ENCODE measurements around the gene PTRH1.

PTRH1 gene

GRCh38 chr9:127693143-127693542, 22.3 kb downstream of the PTRH1 start:
- no peak for DNase-seq

DNA sequence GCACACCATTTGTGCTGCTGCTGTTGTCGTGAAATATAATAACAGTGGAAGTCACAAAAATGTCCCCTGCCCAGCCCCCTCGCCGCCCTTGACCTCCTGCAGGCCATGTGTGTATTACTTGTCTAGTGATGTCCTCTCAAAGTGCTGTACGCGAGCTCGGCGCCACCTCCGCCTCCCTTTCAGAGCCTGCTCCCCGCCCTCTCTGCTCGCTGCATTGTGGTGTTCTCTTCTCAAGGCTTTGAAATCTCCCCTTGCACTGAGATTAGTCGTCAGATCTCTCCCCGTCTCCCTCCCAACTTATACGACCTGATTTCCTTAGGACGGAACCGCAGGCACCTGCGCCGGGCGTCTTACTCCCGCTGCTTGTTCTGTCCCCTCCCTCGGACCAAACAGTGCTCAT, 23.4 kb downstream of the PTRH1 start:
- no peak for DNase-seq

GRCh38 chr9:127690735-127691134, 24.7 kb downstream of the PTRH1 start:
- DNase-seq, result no peak

- DNase-seq, result no peak
These were observed 26.0 kb downstream of the PTRH1 start for GRCh38 chr9:127689329-127690000.

GRCh38 chr9:127686461-127687393, 28.7 kb downstream of the PTRH1 start:
- DNase-seq, result no peak

GRCh38 chr9:127684576-127684975, 30.9 kb downstream of the PTRH1 start:
- no peak for DNase-seq

DNA sequence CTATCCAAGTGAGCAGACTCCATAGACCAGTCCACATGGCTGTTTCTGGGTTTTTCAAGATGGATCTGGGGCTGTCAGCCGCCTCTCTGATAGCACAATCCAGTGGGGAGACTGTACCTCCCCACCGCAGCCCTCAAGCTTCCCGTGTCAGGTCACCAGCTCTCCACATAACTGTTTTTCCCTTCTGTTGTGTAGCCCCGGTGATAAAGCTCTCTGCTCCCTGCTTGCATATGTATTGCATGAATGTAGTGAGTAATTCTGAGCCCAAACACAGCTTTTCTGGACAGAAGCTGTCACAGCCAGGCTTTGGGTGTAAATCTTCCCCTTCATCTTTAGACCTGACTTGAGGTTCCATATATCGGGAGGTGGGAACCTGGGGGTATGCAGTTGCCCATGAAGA, 31.7 kb downstream of the PTRH1 start:
- DNase-seq, result no peak

DNA sequence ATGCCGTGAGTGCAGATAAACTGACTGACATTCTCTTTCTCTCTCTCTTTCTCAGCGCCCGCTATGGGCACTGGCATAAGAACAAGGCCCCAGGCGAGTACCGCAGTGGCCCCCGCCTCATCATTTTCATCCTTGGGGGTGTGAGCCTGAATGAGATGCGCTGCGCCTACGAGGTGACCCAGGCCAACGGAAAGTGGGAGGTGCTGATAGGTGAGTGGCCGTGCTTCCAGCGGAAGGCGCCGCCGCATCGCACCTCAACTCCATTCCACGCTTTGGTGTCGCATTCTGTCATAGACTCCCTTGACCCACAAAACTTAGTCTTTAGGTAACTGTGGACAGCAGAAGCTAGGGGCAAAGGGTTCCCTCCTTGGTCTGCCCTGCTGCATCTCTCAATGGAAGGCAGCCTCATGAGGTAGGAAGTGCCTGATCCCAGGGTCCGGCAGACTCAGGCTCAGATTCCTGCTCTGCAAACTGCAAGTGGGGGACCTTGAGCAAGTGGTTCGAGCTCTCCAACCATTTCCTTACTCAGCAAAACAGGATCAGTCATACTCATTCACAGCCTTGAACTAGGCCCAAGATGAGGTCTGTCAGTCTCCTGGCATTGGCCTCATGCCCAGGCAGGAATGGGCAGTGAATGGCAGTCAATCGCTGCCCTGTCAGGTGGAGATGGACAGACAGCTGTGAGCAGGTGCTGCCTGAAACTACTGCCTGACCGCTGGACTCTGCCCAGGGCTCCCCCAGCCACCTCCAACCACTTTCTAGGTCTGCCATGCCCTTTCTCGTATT, 32.9 kb downstream of the PTRH1 start:
- DNase-seq, result no peak

DNA sequence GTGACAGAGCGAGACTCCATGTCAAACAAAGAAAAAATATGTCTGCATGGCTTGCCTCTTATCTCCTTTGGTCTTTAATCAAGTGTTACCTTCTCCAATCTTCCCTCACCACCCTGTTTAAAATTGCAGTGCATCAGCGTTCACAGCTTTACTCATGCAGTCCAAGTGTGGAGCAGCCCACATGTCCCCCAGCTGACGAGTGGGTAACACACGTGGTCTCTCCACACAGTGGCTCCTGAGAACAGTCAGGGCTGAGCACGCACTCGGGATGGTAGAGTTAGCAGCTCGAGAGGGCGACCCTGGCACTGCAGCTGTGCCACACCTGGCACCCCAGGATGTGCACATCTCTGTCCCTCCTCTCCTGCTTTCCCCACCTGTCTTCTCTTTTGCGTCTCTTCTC, 34.6 kb downstream of the PTRH1 start:
- no peak for DNase-seq

DNA sequence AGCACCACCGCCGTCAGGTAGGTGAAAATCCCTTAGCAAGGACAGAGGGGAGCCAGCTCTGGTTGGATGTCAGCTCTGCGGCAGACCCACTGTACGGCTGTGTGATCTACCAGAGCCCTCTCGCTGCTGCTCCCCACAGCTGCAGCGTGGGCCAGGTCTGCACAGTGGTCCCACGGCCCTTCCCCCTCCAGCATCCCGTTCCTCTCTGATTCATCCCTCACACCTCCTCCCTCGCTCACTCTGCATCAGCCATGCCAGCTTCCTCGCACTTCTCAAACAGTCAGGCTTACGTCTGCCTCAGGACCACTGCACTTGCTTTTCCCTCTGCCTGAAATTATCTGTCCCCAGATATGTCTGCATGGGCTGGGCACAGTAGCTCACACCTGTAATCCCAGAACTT, 35.2 kb downstream of the PTRH1 start:
- DNase-seq, result no peak

GRCh38 chr9:127679506-127679905, 36.0 kb downstream of the PTRH1 start:
- DNase-seq, result no peak

GRCh38 chr9:127676638-127677037, 38.8 kb downstream of the PTRH1 start:
- DNase-seq, result no peak

- no peak for DNase-seq
These were observed 42.2 kb downstream of the PTRH1 start for GRCh38 chr9:127673234-127673633.

DNA sequence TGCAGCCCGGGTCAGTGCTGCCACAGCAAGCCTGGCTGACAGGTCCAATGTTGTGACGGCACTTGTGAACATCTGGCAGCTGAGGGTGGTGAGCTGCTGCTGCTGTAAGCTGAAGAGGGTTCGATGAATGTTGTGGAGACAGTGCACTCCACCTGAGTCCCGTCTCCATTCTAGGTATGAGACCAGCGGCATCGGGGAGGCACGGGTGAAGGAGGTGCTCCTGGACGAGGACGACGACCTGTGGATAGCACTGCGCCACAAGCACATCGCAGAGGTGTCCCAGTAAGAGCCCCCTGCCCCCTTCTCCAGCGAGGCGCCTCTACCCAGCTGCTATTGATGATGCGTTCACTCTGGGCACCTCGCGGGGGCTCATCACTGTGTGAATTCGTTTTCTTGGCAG, 47.6 kb downstream of the PTRH1 start:
- no peak for DNase-seq

- no peak for DNase-seq
These were observed 48.2 kb downstream of the PTRH1 start for GRCh38 chr9:127667127-127667844.

- no peak for DNase-seq
These were observed 50.6 kb downstream of the PTRH1 start for GRCh38 chr9:127664678-127665507.

GRCh38 chr9:127664324-127664677, 51.2 kb downstream of the PTRH1 start:
- DNase-seq, result no peak

Data from kidney glomerular epithelial cell (primary cell).